ENCODE results near the gene SYP.
"Not testable (repeated sequence)": the region's sequence is repeated elsewhere in the genome, so short reads cannot be mapped to it uniquely, and the experiment has no call there.

SYP gene

GRCh38 chrX:49165901-49166881 is 33.8 kb downstream of the SYP start:
- peak; percentile 25 for DNase-seq

- no peak for DNase-seq
Measured at GRCh38 chrX:49164589-49165360, 35.2 kb downstream of the SYP start.

GRCh38 chrX:49163555-49164419 is 36.2 kb downstream of the SYP start:
- DNase-seq, result peak; percentile 38

- DNase-seq, result no peak
Measured at GRCh38 chrX:49162620-49163019, 37.4 kb downstream of the SYP start, which contains the start of gene MAGIX. Gene MAGIX, plus strand, starts transcription at chrX:49162758. Its CDS starts 132 bp downstream, at chrX:49162890.

- DNase-seq, result no peak
Measured at GRCh38 chrX:49161632-49162031, 38.4 kb downstream of the SYP start.

- DNase-seq, result no peak
Measured at GRCh38 chrX:49160908-49161307, 39.1 kb downstream of the SYP start.

GRCh38 chrX:49157194-49157593 is 42.8 kb downstream of the SYP start:
- no peak for DNase-seq

GRCh38 chrX:49155900-49156837 is 43.8 kb downstream of the SYP start:
- peak; percentile 50 for DNase-seq

GRCh38 chrX:49155243-49155899 is 44.6 kb downstream of the SYP start:
- peak; percentile 24 for DNase-seq

GRCh38 chrX:49153467-49153866 is 46.5 kb downstream of the SYP start:
- no peak for DNase-seq

GRCh38 chrX:49149291-49149690 is 50.7 kb downstream of the SYP start:
- not testable (repeated sequence) for DNase-seq

GRCh38 chrX:49148390-49149100 is 51.4 kb downstream of the SYP start:
- DNase-seq, result not testable (repeated sequence)

- no peak for DNase-seq
Measured at GRCh38 chrX:49147936-49148335, 52.1 kb downstream of the SYP start.

GRCh38 chrX:49147282-49147681 is 52.7 kb downstream of the SYP start:
- no peak for DNase-seq

GRCh38 chrX:49143154-49143553 is 56.8 kb downstream of the SYP start:
- not testable (repeated sequence) for DNase-seq

- not testable (repeated sequence) for DNase-seq
Measured at GRCh38 chrX:49142264-49142663, 57.7 kb downstream of the SYP start.

- DNase-seq, result no peak
Measured at GRCh38 chrX:49139713-49140112, 60.3 kb downstream of the SYP start.
